Loucy (cell line): Measurements from ENCODE around the gene AGBL3.
A peak's percentile ranks its signal among the peaks of the same experiment; 100 is the strongest.

Experiments
- H2AFZ ChIP-seq: fragments of 200-600 bp; sonication (generic); 2 replicates; pipeline ENCODE4 v1.6.0; 2016; ENCODE audit warnings: antibody characterized with exemption, mild to moderate bottlenecking, low read length, moderate library complexity
- H3F3A ChIP-seq: fragments of 200-600 bp; 2 replicates; pipeline ENCODE4 v1.6.0; 2016; ENCODE audit warnings: antibody characterized with exemption, low read depth, mild to moderate bottlenecking
- H3K27me3 ChIP-seq: fragments of 200-600 bp; sonication (generic); 2 replicates; pipeline ENCODE4 v1.6.1; 2014; ENCODE audit warnings: low read length, mild to moderate bottlenecking; ENCODE audit not compliant: insufficient read depth, poor library complexity, severe bottlenecking
- H3K36me3 ChIP-seq: fragments of 200-600 bp; sonication (generic); 2 replicates; pipeline ENCODE4 v1.6.1; 2016; ENCODE audit warnings: low read length; ENCODE audit not compliant: insufficient read depth
- H3K4me1 ChIP-seq: fragments of 200-600 bp; sonication (generic); 2 replicates; pipeline ENCODE4 v1.5.1; 2014; ENCODE audit warnings: low read length, mild to moderate bottlenecking; ENCODE audit not compliant: insufficient read depth, poor library complexity, severe bottlenecking
- H3K4me2 ChIP-seq: fragments of 200-600 bp; sonication (generic); 2 replicates; pipeline ENCODE4 v1.6.0; 2014; ENCODE audit warnings: antibody characterized with exemption, low read length, low read depth, mild to moderate bottlenecking; ENCODE audit not compliant: poor library complexity, severe bottlenecking
- H3K4me3 ChIP-seq: fragments of 200-600 bp; sonication (generic); 2 replicates; pipeline ENCODE4 v1.5.1; 2014; ENCODE audit warnings: low read length, mild to moderate bottlenecking, mixed read lengths; ENCODE audit not compliant: poor library complexity, severe bottlenecking
- H3K79me2 ChIP-seq: fragments of 200-600 bp; sonication (generic); 2 replicates; pipeline ENCODE4 v1.6.1; 2014; ENCODE audit warnings: low read length; ENCODE audit not compliant: insufficient read depth
- H3K9ac ChIP-seq: fragments of 200-600 bp; sonication (generic); 2 replicates; pipeline ENCODE4 v1.6.0; 2014; ENCODE audit warnings: mild to moderate bottlenecking, low read depth, low read length, moderate library complexity; ENCODE audit not compliant: poor library complexity, severe bottlenecking
- H3K9me2 ChIP-seq: fragments of 200-600 bp; sonication (generic); replicated peaks from 2 replicates; pipeline ENCODE4 v1.6.1; 2016; ENCODE audit warnings: low read depth, low read length, mixed read lengths
- H3K9me3 ChIP-seq: fragments of 200-600 bp; sonication (generic); 2 replicates; pipeline ENCODE4 v1.6.1; 2014; ENCODE audit warnings: mild to moderate bottlenecking, antibody characterized with exemption, low read length, low read depth; ENCODE audit not compliant: insufficient read depth
- H4K20me1 ChIP-seq: fragments of 200-600 bp; sonication (generic); 2 replicates; pipeline ENCODE4 v1.6.0; 2014; ENCODE audit warnings: antibody characterized with exemption, low read length, mild to moderate bottlenecking; ENCODE audit not compliant: insufficient read depth, poor library complexity, severe bottlenecking
- EZH2phosphoT487 ChIP-seq: fragments of 200-600 bp; IDR thresholded peaks from 2 replicates; pipeline ENCODE4 v1.6.1; 2018; ENCODE audit warnings: antibody characterized with exemption, mild to moderate bottlenecking, moderate library complexity, borderline replicate concordance
- TF ChIP-seq, protein P1 (sequence below): fragments of 200-600 bp; sonication (generic); conservative IDR thresholded peaks from 2 replicates; pipeline ENCODE4 v1.5.1; 2014; ENCODE audit warnings: mild to moderate bottlenecking, antibody characterized with exemption, low read length

AGBL3 gene

DNA sequence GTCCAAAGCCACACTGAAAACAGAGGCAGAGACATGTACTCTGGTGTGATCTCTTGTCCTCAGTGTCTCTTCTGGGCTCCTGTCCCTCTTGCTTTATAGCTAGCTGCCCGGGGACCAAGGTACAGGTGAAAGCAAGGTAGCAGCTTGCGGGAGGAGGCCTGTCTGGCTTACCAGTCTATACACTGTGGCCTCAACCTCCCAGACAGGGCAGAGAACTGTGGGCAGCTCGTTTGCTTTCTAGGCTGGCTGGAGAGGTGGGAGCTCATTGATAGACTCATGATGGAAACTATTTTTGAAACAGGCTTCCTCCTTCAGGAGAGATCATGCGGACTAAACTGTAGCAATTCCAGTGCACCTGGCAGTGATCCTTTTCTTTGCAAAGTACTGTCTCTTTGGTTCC, 179.6 kb downstream of the AGBL3 start:
- Histone ChIP-seq H3K4me1 (peaks cover 22% of the 10 kb centered on the region), H3K4me3 (no peak overlapping the region), H2AFZ (no peak overlapping the region), H3K4me2 (no peak overlapping the region), H3K9ac (no peak overlapping the region), H3K27me3 (no peaks in the 10 kb centered on the region), H3K9me2 (no peaks in the 10 kb centered on the region), H4K20me1 (peaks cover 40% of the 10 kb centered on the region), H3F3A (no peaks in the 10 kb centered on the region), H3K9me3 (peaks cover 4% of the 10 kb centered on the region; the same call in 1 of the 2 replicates), H3K36me3 (peaks cover 22% of the 10 kb centered on the region; the same call in 1 of the 2 replicates), H3K79me2 (peaks cover 35% of the 10 kb centered on the region)
- TF ChIP-seq, protein P1, sequence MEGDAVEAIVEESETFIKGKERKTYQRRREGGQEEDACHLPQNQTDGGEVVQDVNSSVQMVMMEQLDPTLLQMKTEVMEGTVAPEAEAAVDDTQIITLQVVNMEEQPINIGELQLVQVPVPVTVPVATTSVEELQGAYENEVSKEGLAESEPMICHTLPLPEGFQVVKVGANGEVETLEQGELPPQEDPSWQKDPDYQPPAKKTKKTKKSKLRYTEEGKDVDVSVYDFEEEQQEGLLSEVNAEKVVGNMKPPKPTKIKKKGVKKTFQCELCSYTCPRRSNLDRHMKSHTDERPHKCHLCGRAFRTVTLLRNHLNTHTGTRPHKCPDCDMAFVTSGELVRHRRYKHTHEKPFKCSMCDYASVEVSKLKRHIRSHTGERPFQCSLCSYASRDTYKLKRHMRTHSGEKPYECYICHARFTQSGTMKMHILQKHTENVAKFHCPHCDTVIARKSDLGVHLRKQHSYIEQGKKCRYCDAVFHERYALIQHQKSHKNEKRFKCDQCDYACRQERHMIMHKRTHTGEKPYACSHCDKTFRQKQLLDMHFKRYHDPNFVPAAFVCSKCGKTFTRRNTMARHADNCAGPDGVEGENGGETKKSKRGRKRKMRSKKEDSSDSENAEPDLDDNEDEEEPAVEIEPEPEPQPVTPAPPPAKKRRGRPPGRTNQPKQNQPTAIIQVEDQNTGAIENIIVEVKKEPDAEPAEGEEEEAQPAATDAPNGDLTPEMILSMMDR: no peak
- TF ChIP-seq EZH2phosphoT487: no peak

DNA sequence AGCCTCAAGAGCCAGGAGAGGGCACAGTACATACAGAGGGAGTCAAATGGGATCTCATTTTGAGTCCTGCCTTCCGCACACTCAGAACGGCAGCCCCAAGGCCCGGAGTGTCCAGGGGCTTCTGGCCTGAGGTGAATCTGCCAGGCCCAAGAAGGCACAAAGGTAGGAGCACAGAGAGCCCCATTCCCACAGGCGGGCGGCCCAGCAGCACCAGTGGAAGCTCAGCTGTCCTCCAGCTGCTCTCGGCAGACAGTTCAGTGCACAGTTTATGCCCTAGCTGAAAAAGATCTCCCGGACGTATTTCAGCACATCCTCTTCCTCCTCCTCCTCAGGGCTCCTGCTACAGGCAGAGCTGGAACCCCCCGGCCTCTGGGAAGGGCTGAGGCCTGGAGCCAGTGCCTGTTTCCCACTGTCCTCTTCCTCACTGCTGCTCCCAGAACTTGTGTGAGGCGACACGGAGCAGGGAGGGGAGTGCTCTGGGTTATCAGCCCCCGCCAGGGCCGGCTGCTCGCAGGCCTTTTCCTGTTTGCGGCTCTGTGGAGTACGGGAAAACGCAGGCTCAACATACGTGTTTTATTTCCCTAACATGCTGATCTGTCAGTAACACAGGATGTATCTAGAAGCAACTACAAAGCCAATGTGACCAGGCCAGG, 180.2 kb downstream of the AGBL3 start:
- no peaks in the 10 kb centered on the region for H3K9me2 ChIP-seq
- TF ChIP-seq, protein P1: no peak
- no peak for TF ChIP-seq EZH2phosphoT487

DNA sequence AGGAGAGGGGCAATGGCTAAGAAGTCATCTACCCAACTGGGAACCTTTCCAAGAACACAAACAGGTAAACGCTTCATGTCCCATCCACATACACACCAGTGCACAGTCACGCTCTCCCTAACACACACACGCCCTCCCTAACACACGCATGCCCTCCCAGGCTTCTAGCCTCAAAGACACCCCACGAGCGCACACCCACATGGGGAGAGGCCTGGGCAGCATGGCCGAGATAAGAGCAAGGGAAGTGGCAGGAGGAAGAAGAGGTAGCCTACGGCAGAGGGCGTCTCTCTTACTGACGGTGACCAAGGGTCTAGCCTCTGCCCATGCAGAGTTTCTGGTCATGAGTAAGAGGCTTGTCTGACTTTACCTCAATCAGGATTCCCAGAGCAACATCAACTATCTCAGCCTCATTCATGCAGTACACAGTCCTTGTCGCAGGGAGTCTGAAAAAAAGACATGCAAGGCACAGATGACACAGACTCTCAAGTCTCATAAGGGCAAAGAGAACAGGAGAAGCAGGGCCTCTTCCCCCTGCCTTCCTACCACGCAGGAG, 181.1 kb downstream of the AGBL3 start:
- Histone ChIP-seq H3K4me1 (peaks cover 22% of the 10 kb centered on the region), H3K9me2 (no peaks in the 10 kb centered on the region), H2AFZ (no peak overlapping the region), H3K79me2 (peaks cover 35% of the 10 kb centered on the region), H3K9ac (no peak overlapping the region), H3K4me3 (peak overlapping the region; percentile 45), H3F3A (no peaks in the 10 kb centered on the region), H3K36me3 (peaks cover 22% of the 10 kb centered on the region; the same call in 1 of the 2 replicates), H3K4me2 (peak overlapping the region; percentile 62), H3K27me3 (no peaks in the 10 kb centered on the region), H3K9me3 (peaks cover 4% of the 10 kb centered on the region; the same call in 1 of the 2 replicates), H4K20me1 (peaks cover 40% of the 10 kb centered on the region)
- no peak for TF ChIP-seq EZH2phosphoT487
- TF ChIP-seq, protein P1: no peak

More for the DNA sequence above, 180.2 kb downstream of the AGBL3 start:
- peaks cover 35% of the 10 kb centered on the region for H3K79me2 ChIP-seq
- peak overlapping the region; percentile 62 for H3K4me2 ChIP-seq
- H3K4me3 ChIP-seq: no peak overlapping the region
- peaks cover 22% of the 10 kb centered on the region; the same call in 1 of the 2 replicates for H3K36me3 ChIP-seq
- H2AFZ ChIP-seq: no peak overlapping the region
- H3K9ac ChIP-seq: no peak overlapping the region
- peaks cover 4% of the 10 kb centered on the region; the same call in 1 of the 2 replicates for H3K9me3 ChIP-seq
- no peaks in the 10 kb centered on the region for H3K27me3 ChIP-seq
- peaks cover 22% of the 10 kb centered on the region for H3K4me1 ChIP-seq
- H4K20me1 ChIP-seq: peaks cover 40% of the 10 kb centered on the region
- no peaks in the 10 kb centered on the region for H3F3A ChIP-seq
